Fibroblast of lung (primary cell): ENCODE data around the gene C21orf58.

ENCODE experiments used
- CTCF ChIP-seq, 2 donors: IDR thresholded peaks in 1 of 2; conservative IDR thresholded peaks in 1 of 2; 1 replicate in 1 of 2; 2 replicates in 1 of 2; pipeline ENCODE4 v1.5.1; 2011 to 2012; ENCODE audit warnings: low read length in 2 of 2, control low read depth in 1 of 2, inconsistent platforms in 1 of 2, low read depth in 1 of 2, mild to moderate bottlenecking in 1 of 2
- EZH2 ChIP-seq: IDR thresholded peaks from 2 replicates; pipeline ENCODE4 v1.5.1; 2012; ENCODE audit warnings: low read length, control low read depth, mild to moderate bottlenecking; ENCODE audit errors: missing control alignments

GRCh38 chr21:46329796-46330195, 6.1 kb upstream of the C21orf58 start:
- TF ChIP-seq CTCF (conservative IDR thresholded peaks at IDR 0.05 in 1 of 2, IDR thresholded peaks at IDR 0.05 in 1 of 2; ENCODE audit: low read depth in 1 of 2, low read length in 2 of 2) (no peak), EZH2 (no peak)
